ENCODE measurements around the gene ZNF724. TPM values are rescaled to one million over a fixed set of nuclear protein-coding genes. Genes with fewer than 3 reads are reported as not detected.

The ZNF724 gene
- 15.0 and 19.8 TPM in 2 replicates for total RNA-seq (2016; rRNA removed; fragmentation: Illumina TruSeq; extraction: Trizol)
- 1.2 and 1.3 TPM in 2 replicates for total RNA-seq (2016; cell fraction: cytosol; rRNA removed; fragmentation: Illumina TruSeq; extraction: Trizol; ENCODE audit: low read depth)
- total RNA-seq (2016; cell fraction: insoluble cytoplasmic fraction; rRNA removed; fragmentation: Illumina TruSeq; extraction: Trizol), result 14.7 and 20.5 TPM in 2 replicates
- 4.5 and 5.8 TPM in 2 replicates for total RNA-seq (2016; cell fraction: membrane; rRNA removed; fragmentation: Illumina TruSeq; extraction: Trizol)
- total RNA-seq (2016; cell fraction: nucleus; rRNA removed; fragmentation: Illumina TruSeq; extraction: Trizol), result 10.0 and 10.6 TPM in 2 replicates
- 1.1 and 1.5 TPM in 2 replicates for polyA plus RNA-seq (2011; rRNA removed)
- 0.48 and 0.71 TPM in 2 replicates for polyA plus RNA-seq (2011; cell fraction: cytosol; rRNA removed)
- 1.1 and 1.5 TPM in 2 replicates for polyA plus RNA-seq (2011; cell fraction: nucleus; rRNA removed)
- polyA plus RNA-seq (2012), result 0.68 and 1.2 TPM in 2 replicates
- 0.08 TPM in 1 of 2 replicates, not detected in the other for polyA plus RNA-seq (2016; cell fraction: cytosol; fragmentation: Illumina TruSeq; extraction: Trizol; ENCODE audit: low read depth)
- polyA plus RNA-seq (2016; cell fraction: insoluble cytoplasmic fraction; fragmentation: Illumina TruSeq; extraction: Trizol; ENCODE audit: low read depth), result 4.2 and 4.7 TPM in 2 replicates
- polyA plus RNA-seq (2016; cell fraction: membrane; fragmentation: Illumina TruSeq; extraction: Trizol; ENCODE audit: low read depth), result 0.10 and 0.54 TPM in 2 replicates
- polyA plus RNA-seq (2016; cell fraction: nucleus; fragmentation: Illumina TruSeq; extraction: Trizol; ENCODE audit: insufficient read depth, low read depth), result 2.7 and 3.8 TPM in 2 replicates
- 6.3 TPM in 1 of 2 replicates, not detected in the other for polyA minus RNA-seq (2011; rRNA and poly(A)+ RNA removed; ENCODE audit: low replicate concordance)
- 4.6 and 6.9 TPM in 2 replicates for polyA minus RNA-seq (2011; cell fraction: cytosol; rRNA and poly(A)+ RNA removed)
- polyA minus RNA-seq (2011; cell fraction: nucleus; rRNA and poly(A)+ RNA removed), result 8.7 and 9.0 TPM in 2 replicates
- Bru-seq, nascent RNA, result percentile 70 among the genes with signal in this experiment
- percentile 82 among the genes with signal in this experiment for BruChase-seq, experiment 1, labeled RNA remaining after a 6-hour chase
- BruChase-seq, experiment 2, labeled RNA remaining after a 2-hour chase, result percentile 90 among the genes with signal in this experiment
- long read RNA-seq, experiment 1, result 0 reads
- long read RNA-seq, experiment 2, partial matches to known transcripts, result 0 of 1 reads
- long read RNA-seq, experiment 2, other reads (novel, unspliced or antisense), result 0 of 1 reads

DNA sequence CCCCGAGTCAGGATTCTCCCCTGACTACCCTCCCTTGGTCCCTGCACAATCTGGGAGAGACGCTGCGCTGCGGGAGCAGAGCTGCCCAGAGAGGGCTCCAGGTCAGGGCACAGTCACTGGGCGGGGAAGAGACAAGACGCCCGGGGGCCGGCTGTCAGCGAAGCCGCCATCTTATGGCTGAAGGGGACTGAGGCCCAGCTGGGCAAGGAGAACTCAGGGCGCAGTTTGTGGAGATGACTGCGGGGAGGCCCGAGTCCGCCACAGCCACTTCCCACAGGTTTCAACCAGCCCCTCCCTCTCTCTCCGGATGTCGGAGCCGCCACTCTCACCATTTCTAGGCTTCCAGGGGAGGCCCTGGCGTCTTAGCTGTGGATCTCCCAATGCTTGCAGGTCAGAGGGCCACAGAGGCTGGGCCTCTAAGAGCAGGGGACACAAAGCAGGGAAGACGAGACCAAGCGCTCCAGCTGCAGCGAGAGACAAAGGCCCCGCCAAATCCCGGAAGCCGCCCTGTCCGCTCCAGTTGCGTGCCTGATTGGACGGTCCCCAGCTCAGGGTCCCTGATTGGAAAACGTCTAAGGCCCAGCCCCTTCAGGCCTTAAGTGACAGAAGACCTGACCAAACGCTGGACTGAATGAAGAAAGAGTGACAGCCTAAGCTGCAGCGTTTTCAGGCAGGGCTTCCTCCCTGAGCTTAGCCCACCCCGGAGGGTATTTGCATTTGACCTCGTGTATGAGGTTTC is at the start of gene ZNF724:
Gene ZNF724, minus strand, starts transcription at position 484 of the 739 bp plus-strand sequence. Its CDS starts 152 bp downstream, at position 332.
- Histone ChIP-seq H3K27ac (ENCODE audit: extremely low read length, insufficient read depth, low read length) (peak within 1 kb of the TSS; percentile 90), H2AFZ (ENCODE audit: low read length) (no peak within 1 kb of the TSS), H3K4me1 (ENCODE audit: insufficient read depth, low read length) (peaks cover 31% of the 10 kb centered on the region), H3K27me3 (ENCODE audit: control insufficient read depth in 1 of 2, insufficient read depth in 2 of 2, low read length in 2 of 2) (no peaks in the 10 kb centered on the region), H3K4me2 (ENCODE audit: low read depth, low read length) (peak within 1 kb of the TSS; percentile 64), H3K79me2 (ENCODE audit: insufficient read depth, low read length) (peaks cover 13% of the 10 kb centered on the region), H3K4me3 (replicated peaks in 1 of 3; ENCODE audit: insufficient read depth in 1 of 3, low read depth in 2 of 3, low read length in 3 of 3) (peak within 1 kb of the TSS; percentile 77 to 88 (median 81)), H3K36me3 (replicated peaks in 1 of 2; ENCODE audit: control insufficient read depth in 1 of 2, insufficient read depth in 2 of 2, low read length in 2 of 2) (no peaks in the 10 kb centered on the region), H3K9me3 (ENCODE audit: low read length) (no peaks in the 10 kb centered on the region), H4K20me1 (ENCODE audit: insufficient read depth, low read length) (no peaks in the 10 kb centered on the region), H3K9ac (ENCODE audit: insufficient read depth, low read depth, low read length) (peak within 1 kb of the TSS; percentile 77)
- in situ Hi-C loops (cut with HindIII; ENCODE audit: extremely low pct_ligation_motif_present, low pct_unique_long_range_greater_than_20kb), result loop anchor here (25.0 kb wide), 1 partner anchor 787 kb away; no protein-coding TSS in a partner anchor
- ChIA-PET POLR2A (interaction anchor here (0.9 to 2.4 kb wide), 5 partner anchors 13 to 145 kb away, joined by 3 to 29 read pairs (median 5); partner anchors contain the start of gene ZNF91), CTCF (ENCODE audit: low intra/inter-chr PET ratio, low total read pairs) (no interaction called here)
- intact Hi-C loops (cut with micrococcal nuclease; ENCODE audit: unreplicated experiment), result loop anchor here (1.0 kb wide), 2 partner anchors 11 to 24 kb away; no protein-coding TSS in a partner anchor
- BruUV-seq (replicated peaks), result TSS peak; percentile 63
- peak; percentile 99 for ATAC-seq
- under 1% methylated on average over 16 of the region's 32 CpGs for WGBS (ENCODE audit: low lambda C conversion rate)
- peak; percentile 97 for DNase-seq (ENCODE audit: low spot score)
- FAIRE-seq, result peak; percentile 90
- TF ChIP-seq ZNF510 (CRISPR knock-in tag; IDR thresholded peaks at IDR 0.05; ENCODE audit: low read depth), result 0 out of 2 replicates have a peak, but pooled peaks have one; percentile 20
- TF ChIP-seq, protein P1, sequence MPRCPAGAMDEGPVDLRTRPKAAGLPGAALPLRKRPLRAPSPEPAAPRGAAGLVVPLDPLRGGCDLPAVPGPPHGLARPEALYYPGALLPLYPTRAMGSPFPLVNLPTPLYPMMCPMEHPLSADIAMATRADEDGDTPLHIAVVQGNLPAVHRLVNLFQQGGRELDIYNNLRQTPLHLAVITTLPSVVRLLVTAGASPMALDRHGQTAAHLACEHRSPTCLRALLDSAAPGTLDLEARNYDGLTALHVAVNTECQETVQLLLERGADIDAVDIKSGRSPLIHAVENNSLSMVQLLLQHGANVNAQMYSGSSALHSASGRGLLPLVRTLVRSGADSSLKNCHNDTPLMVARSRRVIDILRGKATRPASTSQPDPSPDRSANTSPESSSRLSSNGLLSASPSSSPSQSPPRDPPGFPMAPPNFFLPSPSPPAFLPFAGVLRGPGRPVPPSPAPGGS (CRISPR knock-in tag; IDR thresholded peaks at IDR 0.05), result no peak
- TF ChIP-seq, protein P2, sequence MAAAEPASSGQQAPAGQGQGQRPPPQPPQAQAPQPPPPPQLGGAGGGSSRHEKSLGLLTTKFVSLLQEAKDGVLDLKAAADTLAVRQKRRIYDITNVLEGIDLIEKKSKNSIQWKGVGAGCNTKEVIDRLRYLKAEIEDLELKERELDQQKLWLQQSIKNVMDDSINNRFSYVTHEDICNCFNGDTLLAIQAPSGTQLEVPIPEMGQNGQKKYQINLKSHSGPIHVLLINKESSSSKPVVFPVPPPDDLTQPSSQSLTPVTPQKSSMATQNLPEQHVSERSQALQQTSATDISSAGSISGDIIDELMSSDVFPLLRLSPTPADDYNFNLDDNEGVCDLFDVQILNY (CRISPR knock-in tag; conservative IDR thresholded peaks at IDR 0.05), result peak; percentile 90
- peak; percentile 70 for TF ChIP-seq GATAD1 (CRISPR knock-in tag; IDR thresholded peaks at IDR 0.05)
- no peak for TF ChIP-seq THYN1 (CRISPR knock-in tag; IDR thresholded peaks at IDR 0.05; ENCODE audit: borderline replicate concordance, low read depth)
- no peak for TF ChIP-seq ZNF431 (CRISPR knock-in tag; IDR thresholded peaks at IDR 0.05; ENCODE audit: borderline replicate concordance, low read depth)
- TF ChIP-seq CEBPB (IDR thresholded peaks at IDR 0.05; ENCODE audit: borderline replicate concordance, low read depth, low read length), result no peak
- peak; percentile 33; the same call in 1 of the 2 replicates for TF ChIP-seq HDAC2 (CRISPR knock-in tag; IDR thresholded peaks at IDR 0.05)
- TF ChIP-seq ZZZ3 (CRISPR knock-in tag; IDR thresholded peaks at IDR 0.05; ENCODE audit: borderline replicate concordance), result no peak
- peak in 1 of 2 experiments; percentile 22; a peak in 1 of 4 replicates for TF ChIP-seq KLF16 (CRISPR knock-in tag; IDR thresholded peaks at IDR 0.05)
- 0 out of 2 replicates have a peak, but pooled peaks have one; percentile 36 for TF ChIP-seq MEIS1 (CRISPR knock-in tag; IDR thresholded peaks at IDR 0.05; ENCODE audit: borderline replicate concordance)
- TF ChIP-seq PRPF4 (IDR thresholded peaks at IDR 0.05; ENCODE audit: low read depth, low read length, poor library complexity, severe bottlenecking), result no peak
- TF ChIP-seq PHF21A (CRISPR knock-in tag; IDR thresholded peaks at IDR 0.05), result 0 out of 2 replicates have a peak, but pooled peaks have one; percentile 27
- no peak for TF ChIP-seq FOXK1 (CRISPR knock-in tag; IDR thresholded peaks at IDR 0.05; ENCODE audit: borderline replicate concordance, low read depth)
